Left lung (tissue), 10 donors: ENCODE data around the gene MCM9. TPM values are rescaled to one million over a fixed set of nuclear protein-coding genes. Genes with fewer than 3 reads are reported as not detected.
A peak's percentile ranks its signal among the peaks of the same experiment; 100 is the strongest.
"Not testable (repeated sequence)": the region's sequence is repeated elsewhere in the genome, so short reads cannot be mapped to it uniquely, and the experiment has no call there.

Experiments
- ATAC-seq: fragments of 200-7000 bp; cut with Tn5 transposase; one replicate; pipeline ENCODE4 v1.9.1; 2020; ENCODE audit warnings: moderate library complexity
- DNase-seq, 4 donors: peaks; one replicate each; pipeline ENCODE4 v3.0.0-alpha.2; 2013 to 2020
- H3K27ac ChIP-seq, 2 donors: fragments of 200-600 bp; sonication (generic) in 1 of 2; one replicate each; pipeline versions ENCODE4 v1.5.0 to v1.8.0; 2020 to 2021
- H3K27me3 ChIP-seq, 2 donors: fragments of 200-600 bp; sonication (generic) in 1 of 2; one replicate each; pipeline versions ENCODE4 v1.5.0 to v1.8.0; 2020 to 2021
- H3K36me3 ChIP-seq, 2 donors: fragments of 200-600 bp; sonication (generic) in 1 of 2; one replicate each; pipeline versions ENCODE4 v1.5.0 to v1.8.0; 2020 to 2021
- H3K4me1 ChIP-seq, 2 donors: fragments of 200-600 bp; one replicate each; pipeline ENCODE4 v1.8.0; 2021
- H3K4me3 ChIP-seq, 2 donors: fragments of 200-600 bp; sonication (generic) in 1 of 2; one replicate each; pipeline versions ENCODE4 v1.5.0 to v1.8.0; 2020 to 2021; ENCODE audit warnings: mild to moderate bottlenecking in 1 of 2
- H3K9me3 ChIP-seq, 2 donors: fragments of 200-600 bp; sonication (generic) in 1 of 2; one replicate each; pipeline versions ENCODE4 v1.5.0 to v1.8.0; 2020 to 2021
- intact Hi-C, 2 donors: fragments of 100-400 bp; cut with DNase I; formaldehyde crosslinking; loops; one replicate each; pipeline versions ENCODE4 v1.11.2 to v1.14.2; 2022
- polyA plus RNA-seq, 6 donors: library from polyadenylated mRNA; unstranded; fragments of 120-200 nt; gene quantifications; one replicate each; pipeline ENCODE4 v1.2.1, GENCODE V29; 2013; ENCODE audit not compliant: insufficient read length in 6 of 6
- total RNA-seq, 2 donors: library from RNA; stranded (reverse); fragmentation: NEBNext Ultra II Directional; extraction: Animal tissue kit (Norgen Biotek cat#: 25700); gene quantifications; one replicate each; pipeline ENCODE4 v1.2.1, GENCODE V29; 2021
- TF ChIP-seq, protein P1 (sequence below), 2 donors: fragments of 200-600 bp; sonication (generic) in 1 of 2; IDR thresholded peaks; one replicate each; pipeline versions ENCODE4 v1.5.0 to v1.8.0; 2021; ENCODE audit warnings: antibody characterized with exemption in 2 of 2
- donor health status: DM: no; HTN: yes; CAD: no.
- donor health status: DM: no; HTN: no; CAD: no.

The MCM9 gene
- total and polyA plus RNA-seq, 8 donors = 16.0 to 24.2 (median 20.7) TPM

DNA sequence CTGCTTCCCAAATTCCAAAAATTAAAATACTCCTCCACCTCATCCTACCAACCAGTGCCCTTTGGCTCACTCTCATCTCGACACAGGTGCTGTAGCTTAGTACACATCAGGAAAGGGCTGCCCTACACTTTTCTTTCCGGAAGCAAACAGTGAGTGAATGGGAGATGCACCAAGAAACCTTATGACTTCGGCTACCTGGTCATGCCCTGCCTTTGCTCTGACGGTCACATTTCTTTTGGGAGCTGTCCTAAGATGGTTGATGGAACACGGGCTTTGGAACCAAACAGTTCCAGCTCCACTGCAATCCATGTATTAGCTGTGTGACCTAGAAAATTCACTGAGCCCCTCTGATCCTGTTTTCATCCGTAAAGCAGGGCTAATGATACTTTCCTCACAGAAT lies 133.7 kb downstream of the MCM9 start:
- H3K27ac ChIP-seq = no peak overlapping the region
- H3K27me3 ChIP-seq = no peaks in the 10 kb centered on the region
- ATAC-seq (no peak), DNase-seq (no peak)
- no peak overlapping the region for H3K4me3 ChIP-seq
- intact Hi-C loops = no loop called here
- TF ChIP-seq, protein P1, sequence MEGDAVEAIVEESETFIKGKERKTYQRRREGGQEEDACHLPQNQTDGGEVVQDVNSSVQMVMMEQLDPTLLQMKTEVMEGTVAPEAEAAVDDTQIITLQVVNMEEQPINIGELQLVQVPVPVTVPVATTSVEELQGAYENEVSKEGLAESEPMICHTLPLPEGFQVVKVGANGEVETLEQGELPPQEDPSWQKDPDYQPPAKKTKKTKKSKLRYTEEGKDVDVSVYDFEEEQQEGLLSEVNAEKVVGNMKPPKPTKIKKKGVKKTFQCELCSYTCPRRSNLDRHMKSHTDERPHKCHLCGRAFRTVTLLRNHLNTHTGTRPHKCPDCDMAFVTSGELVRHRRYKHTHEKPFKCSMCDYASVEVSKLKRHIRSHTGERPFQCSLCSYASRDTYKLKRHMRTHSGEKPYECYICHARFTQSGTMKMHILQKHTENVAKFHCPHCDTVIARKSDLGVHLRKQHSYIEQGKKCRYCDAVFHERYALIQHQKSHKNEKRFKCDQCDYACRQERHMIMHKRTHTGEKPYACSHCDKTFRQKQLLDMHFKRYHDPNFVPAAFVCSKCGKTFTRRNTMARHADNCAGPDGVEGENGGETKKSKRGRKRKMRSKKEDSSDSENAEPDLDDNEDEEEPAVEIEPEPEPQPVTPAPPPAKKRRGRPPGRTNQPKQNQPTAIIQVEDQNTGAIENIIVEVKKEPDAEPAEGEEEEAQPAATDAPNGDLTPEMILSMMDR (IDR thresholded peaks at IDR 0.05) = no peak
- H3K4me1 ChIP-seq = peaks cover 0 to 10% of the 10 kb centered on the region in 2 donors
- no peaks in the 10 kb centered on the region for H3K36me3 ChIP-seq
- H3K9me3 ChIP-seq = no peaks in the 10 kb centered on the region

DNA sequence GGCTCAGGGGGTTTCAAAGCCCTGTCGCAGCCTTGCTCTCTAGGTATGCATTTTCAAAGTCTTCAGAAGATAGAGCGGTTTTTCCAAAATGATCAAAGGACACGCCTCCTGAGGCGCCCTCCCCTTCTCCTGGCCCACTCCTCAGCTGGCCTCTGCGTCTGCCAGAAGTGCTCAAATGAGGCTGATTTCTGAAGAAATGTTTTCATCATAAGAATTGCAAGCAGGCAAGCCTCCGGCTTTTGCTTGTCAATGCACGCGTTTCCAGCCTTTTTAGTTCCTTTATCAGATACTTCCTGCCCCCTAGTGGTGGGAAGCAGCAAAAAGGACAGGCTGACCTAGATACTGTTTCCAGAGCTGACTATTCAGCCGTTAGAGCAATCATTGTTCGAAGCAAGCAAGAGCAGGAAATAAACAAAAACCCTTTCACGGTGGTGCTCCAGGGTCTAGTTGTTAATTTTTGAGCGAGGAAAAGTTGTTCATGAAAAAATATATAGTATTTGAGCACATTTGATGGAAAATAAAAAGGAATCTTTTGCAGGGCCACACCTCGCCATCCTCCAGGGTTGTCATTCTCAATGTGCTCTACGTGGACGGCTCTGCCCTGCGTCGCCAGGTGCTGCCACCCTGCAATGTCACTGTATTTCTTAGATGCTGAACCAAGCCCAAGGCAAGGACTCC lies 134.4 kb downstream of the MCM9 start:
- Histone ChIP-seq H3K27ac (no peak overlapping the region), H3K36me3 (no peaks in the 10 kb centered on the region), H3K4me3 (no peak overlapping the region), H3K4me1 (peaks cover 0 to 10% of the 10 kb centered on the region in 2 donors), H3K9me3 (no peaks in the 10 kb centered on the region), H3K27me3 (no peaks in the 10 kb centered on the region)
- peak; percentile 98 for ATAC-seq
- TF ChIP-seq, protein P1 (IDR thresholded peaks at IDR 0.05) = peak; percentile 88 to 90
- DNase-seq = peak in 3 of 4 donors; percentile 72 to 93 (median 83)
- intact Hi-C loops = no loop called here

DNA sequence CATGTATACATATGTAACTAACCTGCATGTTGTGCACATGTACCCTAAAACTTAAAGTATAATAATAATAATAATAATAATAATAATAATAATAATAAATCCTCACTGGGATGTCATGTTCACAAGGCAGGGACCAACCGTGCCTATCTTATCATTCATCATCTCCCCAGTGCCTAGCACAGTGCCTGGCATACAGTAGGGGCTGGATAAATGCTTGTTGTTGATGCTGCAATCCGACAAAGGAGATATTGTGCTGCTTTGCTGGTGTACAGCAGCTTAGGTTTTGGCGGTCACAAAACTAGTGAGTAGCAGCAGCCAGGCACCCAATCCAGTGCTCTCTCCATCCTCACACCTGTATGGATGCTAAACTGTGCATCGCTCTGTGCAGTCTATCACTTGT lies 135.1 kb downstream of the MCM9 start:
- intact Hi-C loops = no loop called here
- no peak for ATAC-seq
- TF ChIP-seq, protein P1 (IDR thresholded peaks at IDR 0.05) = no peak

DNA sequence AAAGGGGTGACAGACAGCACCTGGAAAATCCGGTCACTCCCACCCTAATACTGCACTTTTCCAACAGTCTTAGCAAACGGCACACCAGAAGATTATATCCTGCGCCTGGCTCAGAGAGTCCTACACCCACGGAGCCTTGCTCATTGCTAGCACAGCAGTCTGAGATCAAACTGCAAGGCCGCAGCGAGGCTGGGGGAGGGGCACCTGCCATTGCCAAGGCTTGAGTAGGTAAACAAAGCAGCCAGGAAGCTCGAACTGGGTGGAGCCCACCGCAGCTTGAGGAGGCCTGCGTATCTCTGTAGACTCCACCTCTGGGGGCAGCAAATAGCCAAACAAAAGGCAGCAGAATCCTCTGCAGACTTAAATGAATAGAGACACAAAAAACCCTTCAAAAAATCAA lies 138.4 kb downstream of the MCM9 start:
- H3K27ac ChIP-seq, H3K9me3 ChIP-seq, H3K4me1 ChIP-seq, H3K4me3 ChIP-seq, intact Hi-C loops, ATAC-seq, H3K36me3 ChIP-seq, H3K27me3 ChIP-seq: not testable (repeated sequence)
- DNase-seq = peak in 1 of 4 donors; percentile 54

More for the DNA sequence above, 135.1 kb downstream of the MCM9 start:
- no peak for DNase-seq
- H3K4me1 ChIP-seq = peaks cover 0 to 10% of the 10 kb centered on the region in 2 donors
- no peak overlapping the region for H3K4me3 ChIP-seq
- H3K27ac ChIP-seq = no peak overlapping the region
- no peaks in the 10 kb centered on the region for H3K36me3 ChIP-seq
- H3K27me3 ChIP-seq = no peaks in the 10 kb centered on the region
- no peaks in the 10 kb centered on the region for H3K9me3 ChIP-seq

DNA sequence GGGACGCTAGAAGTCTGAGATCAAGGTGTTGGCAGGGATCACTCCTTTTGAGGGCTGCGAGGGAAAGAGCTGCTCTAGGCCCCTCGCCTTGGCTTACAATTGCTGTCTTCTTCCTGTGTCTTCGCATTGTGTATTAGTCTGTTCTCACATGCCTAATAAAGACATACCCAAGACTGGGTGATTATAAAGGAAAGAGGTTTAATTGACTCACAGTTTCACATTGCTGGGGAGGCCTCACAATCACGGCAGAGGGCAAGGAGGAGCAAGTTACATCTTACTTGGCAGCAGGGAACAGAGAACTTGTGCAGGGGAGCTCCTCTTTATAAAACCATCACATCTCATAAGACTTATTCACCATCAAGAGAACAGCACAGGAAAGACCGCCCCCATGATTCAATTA lies 143.5 kb downstream of the MCM9 start:
- TF ChIP-seq, protein P1 (IDR thresholded peaks at IDR 0.05) = no peak
- Histone ChIP-seq H3K36me3 (no peaks in the 10 kb centered on the region), H3K27ac (no peak overlapping the region), H3K9me3 (no peaks in the 10 kb centered on the region), H3K4me1 (no peaks in the 10 kb centered on the region), H3K27me3 (no peaks in the 10 kb centered on the region), H3K4me3 (no peak overlapping the region)
- DNase-seq (no peak), ATAC-seq (no peak)
- intact Hi-C loops = no loop called here

DNA sequence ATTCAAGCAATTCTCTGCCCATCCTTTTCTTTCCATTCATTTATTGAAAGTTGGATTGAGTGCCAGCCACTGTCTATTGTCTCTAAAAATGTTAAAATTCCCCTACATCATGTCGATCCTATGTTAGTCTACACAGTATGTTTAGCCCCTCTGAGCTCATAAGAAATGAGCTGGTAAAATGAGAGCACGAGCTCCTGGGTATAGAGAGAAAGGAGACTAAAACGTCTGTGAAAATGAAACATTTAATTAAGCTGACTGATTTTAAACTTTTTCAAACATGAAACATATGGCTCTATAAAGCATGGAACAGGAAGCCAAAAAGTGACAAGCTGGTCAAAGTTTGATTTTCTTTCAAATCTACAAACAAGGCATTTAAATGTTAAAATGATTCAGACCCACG lies 145.0 kb downstream of the MCM9 start:
- ATAC-seq (no peak), DNase-seq (no peak)
- no peaks in the 10 kb centered on the region for H3K9me3 ChIP-seq
- H3K4me1 ChIP-seq = no peaks in the 10 kb centered on the region
- TF ChIP-seq, protein P1 (IDR thresholded peaks at IDR 0.05) = no peak
- no peaks in the 10 kb centered on the region for H3K27me3 ChIP-seq
- intact Hi-C loops = no loop called here
- no peak overlapping the region for H3K27ac ChIP-seq
- no peak overlapping the region for H3K4me3 ChIP-seq
- no peaks in the 10 kb centered on the region for H3K36me3 ChIP-seq
